ENCODE measurements around the gene GANAB. TPM values are rescaled to one million over a fixed set of nuclear protein-coding genes. Genes with fewer than 3 reads are reported as not detected.

Gene GANAB
- total and polyA plus RNA-seq, 2 of the 13 experiments (the other 11 are each of a cell fraction or from before 2014, with no cell fraction given): 99.5 to 234 TPM

DNA sequence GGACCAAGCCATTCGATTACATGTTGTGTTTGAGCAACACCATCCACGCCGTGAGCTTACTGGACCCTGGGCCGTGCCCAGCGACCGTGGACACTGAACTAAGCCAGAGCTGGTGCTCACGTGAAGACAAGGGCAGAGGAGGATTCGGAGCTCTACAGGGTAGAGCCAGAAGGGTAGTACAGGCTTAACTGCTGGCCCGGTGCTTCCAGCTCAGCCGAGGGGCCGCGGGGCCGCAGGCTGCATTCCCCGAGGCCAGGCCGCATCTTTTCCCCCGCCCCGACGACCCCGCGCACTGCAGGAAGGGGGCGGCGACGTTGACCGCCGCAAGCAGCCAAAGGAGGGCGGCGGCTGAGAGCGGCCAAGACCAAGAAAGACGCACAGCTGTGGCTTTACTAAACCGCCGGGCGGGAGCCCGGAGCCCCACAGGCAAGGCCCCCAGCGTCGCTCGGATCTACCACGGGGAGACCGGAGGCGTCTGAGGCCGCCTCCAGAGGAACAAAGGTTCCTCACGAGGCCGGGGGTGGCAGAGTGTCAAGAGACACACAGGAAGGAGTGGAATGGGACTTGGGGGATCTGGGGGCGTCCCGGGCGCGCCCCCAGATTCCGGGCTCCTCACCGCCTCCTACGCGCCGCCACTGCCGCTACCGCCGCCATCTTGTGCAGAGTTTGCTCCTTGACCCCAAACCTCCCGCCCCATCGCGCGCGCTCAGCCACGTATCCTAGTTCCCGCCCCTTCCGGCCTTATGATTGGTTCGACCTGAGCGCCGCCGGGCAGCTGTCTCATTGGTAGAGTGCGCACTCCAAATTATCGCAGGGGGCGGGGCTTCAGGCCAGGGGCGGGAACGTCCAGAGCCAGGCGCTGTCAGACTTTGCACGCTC, at the start of gene GANAB (continued):
- TF ChIP-seq, protein P1, sequence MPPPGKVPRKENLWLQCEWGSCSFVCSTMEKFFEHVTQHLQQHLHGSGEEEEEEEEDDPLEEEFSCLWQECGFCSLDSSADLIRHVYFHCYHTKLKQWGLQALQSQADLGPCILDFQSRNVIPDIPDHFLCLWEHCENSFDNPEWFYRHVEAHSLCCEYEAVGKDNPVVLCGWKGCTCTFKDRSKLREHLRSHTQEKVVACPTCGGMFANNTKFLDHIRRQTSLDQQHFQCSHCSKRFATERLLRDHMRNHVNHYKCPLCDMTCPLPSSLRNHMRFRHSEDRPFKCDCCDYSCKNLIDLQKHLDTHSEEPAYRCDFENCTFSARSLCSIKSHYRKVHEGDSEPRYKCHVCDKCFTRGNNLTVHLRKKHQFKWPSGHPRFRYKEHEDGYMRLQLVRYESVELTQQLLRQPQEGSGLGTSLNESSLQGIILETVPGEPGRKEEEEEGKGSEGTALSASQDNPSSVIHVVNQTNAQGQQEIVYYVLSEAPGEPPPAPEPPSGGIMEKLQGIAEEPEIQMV (CRISPR knock-in tag; IDR thresholded peaks at IDR 0.05; ENCODE audit: low read depth): 0 out of 2 replicates have a peak, but pooled peaks have one; percentile 22
- no peak for TF ChIP-seq ZNF282 (IDR thresholded peaks at IDR 0.05; ENCODE audit: partially characterized antibody)
- no peak for TF ChIP-seq HHEX (CRISPR knock-in tag; IDR thresholded peaks at IDR 0.05)
- peak; percentile 63 for TF ChIP-seq HNRNPK (IDR thresholded peaks at IDR 0.05; ENCODE audit: low read depth, low read length, poor library complexity, severe bottlenecking)
- peak; percentile 87 for TF ChIP-seq SP4 (CRISPR knock-in tag; IDR thresholded peaks at IDR 0.05)
- TF ChIP-seq TCF7L2 (IDR thresholded peaks at IDR 0.05; ENCODE audit: low read depth, low read length): no peak
- TF ChIP-seq, protein P2, sequence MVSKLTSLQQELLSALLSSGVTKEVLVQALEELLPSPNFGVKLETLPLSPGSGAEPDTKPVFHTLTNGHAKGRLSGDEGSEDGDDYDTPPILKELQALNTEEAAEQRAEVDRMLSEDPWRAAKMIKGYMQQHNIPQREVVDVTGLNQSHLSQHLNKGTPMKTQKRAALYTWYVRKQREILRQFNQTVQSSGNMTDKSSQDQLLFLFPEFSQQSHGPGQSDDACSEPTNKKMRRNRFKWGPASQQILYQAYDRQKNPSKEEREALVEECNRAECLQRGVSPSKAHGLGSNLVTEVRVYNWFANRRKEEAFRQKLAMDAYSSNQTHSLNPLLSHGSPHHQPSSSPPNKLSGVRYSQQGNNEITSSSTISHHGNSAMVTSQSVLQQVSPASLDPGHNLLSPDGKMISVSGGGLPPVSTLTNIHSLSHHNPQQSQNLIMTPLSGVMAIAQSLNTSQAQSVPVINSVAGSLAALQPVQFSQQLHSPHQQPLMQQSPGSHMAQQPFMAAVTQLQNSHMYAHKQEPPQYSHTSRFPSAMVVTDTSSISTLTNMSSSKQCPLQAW (CRISPR knock-in tag; IDR thresholded peaks at IDR 0.05): no peak
- TF ChIP-seq SP140L (CRISPR knock-in tag; IDR thresholded peaks at IDR 0.05; ENCODE audit: borderline replicate concordance): 0 out of 2 replicates have a peak, but pooled peaks have one; percentile 20
- no peak for TF ChIP-seq ZNF383 (CRISPR knock-in tag; IDR thresholded peaks at IDR 0.05; ENCODE audit: borderline replicate concordance)
- TF ChIP-seq ZNF562 (CRISPR knock-in tag; IDR thresholded peaks at IDR 0.05; ENCODE audit: borderline replicate concordance): no peak
- TF ChIP-seq ZNF292 (CRISPR knock-in tag; IDR thresholded peaks at IDR 0.05; ENCODE audit: borderline replicate concordance, low read depth): 0 out of 2 replicates have a peak, but pooled peaks have one; percentile 33
- TF ChIP-seq, protein P3, sequence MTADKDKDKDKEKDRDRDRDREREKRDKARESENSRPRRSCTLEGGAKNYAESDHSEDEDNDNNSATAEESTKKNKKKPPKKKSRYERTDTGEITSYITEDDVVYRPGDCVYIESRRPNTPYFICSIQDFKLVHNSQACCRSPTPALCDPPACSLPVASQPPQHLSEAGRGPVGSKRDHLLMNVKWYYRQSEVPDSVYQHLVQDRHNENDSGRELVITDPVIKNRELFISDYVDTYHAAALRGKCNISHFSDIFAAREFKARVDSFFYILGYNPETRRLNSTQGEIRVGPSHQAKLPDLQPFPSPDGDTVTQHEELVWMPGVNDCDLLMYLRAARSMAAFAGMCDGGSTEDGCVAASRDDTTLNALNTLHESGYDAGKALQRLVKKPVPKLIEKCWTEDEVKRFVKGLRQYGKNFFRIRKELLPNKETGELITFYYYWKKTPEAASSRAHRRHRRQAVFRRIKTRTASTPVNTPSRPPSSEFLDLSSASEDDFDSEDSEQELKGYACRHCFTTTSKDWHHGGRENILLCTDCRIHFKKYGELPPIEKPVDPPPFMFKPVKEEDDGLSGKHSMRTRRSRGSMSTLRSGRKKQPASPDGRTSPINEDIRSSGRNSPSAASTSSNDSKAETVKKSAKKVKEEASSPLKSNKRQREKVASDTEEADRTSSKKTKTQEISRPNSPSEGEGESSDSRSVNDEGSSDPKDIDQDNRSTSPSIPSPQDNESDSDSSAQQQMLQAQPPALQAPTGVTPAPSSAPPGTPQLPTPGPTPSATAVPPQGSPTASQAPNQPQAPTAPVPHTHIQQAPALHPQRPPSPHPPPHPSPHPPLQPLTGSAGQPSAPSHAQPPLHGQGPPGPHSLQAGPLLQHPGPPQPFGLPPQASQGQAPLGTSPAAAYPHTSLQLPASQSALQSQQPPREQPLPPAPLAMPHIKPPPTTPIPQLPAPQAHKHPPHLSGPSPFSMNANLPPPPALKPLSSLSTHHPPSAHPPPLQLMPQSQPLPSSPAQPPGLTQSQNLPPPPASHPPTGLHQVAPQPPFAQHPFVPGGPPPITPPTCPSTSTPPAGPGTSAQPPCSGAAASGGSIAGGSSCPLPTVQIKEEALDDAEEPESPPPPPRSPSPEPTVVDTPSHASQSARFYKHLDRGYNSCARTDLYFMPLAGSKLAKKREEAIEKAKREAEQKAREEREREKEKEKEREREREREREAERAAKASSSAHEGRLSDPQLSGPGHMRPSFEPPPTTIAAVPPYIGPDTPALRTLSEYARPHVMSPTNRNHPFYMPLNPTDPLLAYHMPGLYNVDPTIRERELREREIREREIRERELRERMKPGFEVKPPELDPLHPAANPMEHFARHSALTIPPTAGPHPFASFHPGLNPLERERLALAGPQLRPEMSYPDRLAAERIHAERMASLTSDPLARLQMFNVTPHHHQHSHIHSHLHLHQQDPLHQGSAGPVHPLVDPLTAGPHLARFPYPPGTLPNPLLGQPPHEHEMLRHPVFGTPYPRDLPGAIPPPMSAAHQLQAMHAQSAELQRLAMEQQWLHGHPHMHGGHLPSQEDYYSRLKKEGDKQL (CRISPR knock-in tag; IDR thresholded peaks at IDR 0.05; ENCODE audit: low read depth): no peak
- TF ChIP-seq, protein P4, sequence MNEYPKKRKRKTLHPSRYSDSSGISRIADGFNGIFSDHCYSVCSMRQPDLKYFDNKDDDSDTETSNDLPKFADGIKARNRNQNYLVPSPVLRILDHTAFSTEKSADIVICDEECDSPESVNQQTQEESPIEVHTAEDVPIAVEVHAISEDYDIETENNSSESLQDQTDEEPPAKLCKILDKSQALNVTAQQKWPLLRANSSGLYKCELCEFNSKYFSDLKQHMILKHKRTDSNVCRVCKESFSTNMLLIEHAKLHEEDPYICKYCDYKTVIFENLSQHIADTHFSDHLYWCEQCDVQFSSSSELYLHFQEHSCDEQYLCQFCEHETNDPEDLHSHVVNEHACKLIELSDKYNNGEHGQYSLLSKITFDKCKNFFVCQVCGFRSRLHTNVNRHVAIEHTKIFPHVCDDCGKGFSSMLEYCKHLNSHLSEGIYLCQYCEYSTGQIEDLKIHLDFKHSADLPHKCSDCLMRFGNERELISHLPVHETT (CRISPR knock-in tag; conservative IDR thresholded peaks at IDR 0.05): no peak
- TF ChIP-seq ZNF674 (CRISPR knock-in tag; IDR thresholded peaks at IDR 0.05; ENCODE audit: low read depth): no peak
- TF ChIP-seq CAMTA2 (CRISPR knock-in tag; IDR thresholded peaks at IDR 0.05; ENCODE audit: borderline replicate concordance): no peak
